ENCODE data around the gene TINAGL1. TPM values are rescaled to one million over a fixed set of nuclear protein-coding genes. Genes with fewer than 3 reads are reported as not detected.
A peak's percentile ranks its signal among the peaks of the same experiment; 100 is the strongest.

Gene TINAGL1
- total RNA-seq, 1 experiment from 2014 or later: 162 TPM

DNA sequence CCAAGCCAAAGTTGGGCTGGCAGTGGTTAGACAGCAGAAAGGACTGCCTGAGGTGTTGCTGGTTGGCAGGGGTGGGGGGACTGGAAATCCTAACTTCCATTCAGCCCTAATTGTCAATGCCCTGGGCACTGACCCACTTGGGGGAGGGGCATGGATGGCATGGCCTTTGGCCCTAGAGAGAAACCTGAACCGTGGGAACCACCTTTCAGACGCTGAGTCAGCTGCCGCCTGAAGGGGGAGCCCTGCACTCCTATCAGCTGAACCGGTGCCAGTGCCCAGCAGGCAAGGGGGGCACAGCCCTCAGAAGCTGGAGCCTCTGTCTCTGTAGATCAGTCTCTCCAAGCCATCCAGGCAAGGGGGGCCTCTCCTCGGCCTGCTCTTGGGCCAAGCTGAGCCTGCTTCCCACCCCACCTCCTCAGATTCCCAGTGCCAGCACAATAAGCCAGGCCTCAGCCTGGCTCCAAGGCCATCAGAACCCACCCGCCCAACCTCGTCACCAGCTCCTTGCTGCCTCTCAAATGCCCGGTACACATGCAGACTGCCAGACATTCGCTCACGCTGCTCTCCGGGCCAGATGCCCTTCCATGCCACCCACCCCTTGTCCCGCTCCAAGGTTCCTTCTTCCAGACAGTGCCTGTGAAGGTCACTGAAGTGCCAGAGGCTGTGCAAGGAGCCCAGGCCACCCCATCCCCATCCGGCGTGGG is 11.6 kb downstream of the TINAGL1 start:
- H3F3A ChIP-seq (ENCODE audit: insufficient read depth, low read depth): peaks cover 89% of the 10 kb centered on the region
- no peaks in the 10 kb centered on the region for H3K9me2 ChIP-seq (ENCODE audit: insufficient read depth)
- H2AFZ ChIP-seq: no peak overlapping the region
- peak overlapping the region; percentile 92 for H3K27ac ChIP-seq
- H3K27me3 ChIP-seq (ENCODE audit: insufficient read depth, low read depth): no peaks in the 10 kb centered on the region
- no TSS peak for BruUV-seq (replicated peaks)
- H3K9me3 ChIP-seq (ENCODE audit: insufficient read depth, low read depth): no peaks in the 10 kb centered on the region
- H3K79me2 ChIP-seq (ENCODE audit: low read depth): peaks cover 39% of the 10 kb centered on the region
- peaks cover 31% of the 10 kb centered on the region for H3K36me3 ChIP-seq (ENCODE audit: low read depth)
- POLR2A ChIA-PET (ENCODE audit: unreplicated experiment): interaction anchor here (0.6 kb wide), 2 partner anchors 24 to 869 kb away, joined by 3 to 4 read pairs; no protein-coding TSS in a partner anchor
- H3K4me3 ChIP-seq: peak overlapping the region; percentile 52; the same call in 1 of the 2 replicates
- CTCF ChIA-PET: interaction anchor here (1.1 kb wide), 1 partner anchor 25 kb away, joined by 3 read pairs; no protein-coding TSS in a partner anchor
- TF ChIP-seq, protein P1, sequence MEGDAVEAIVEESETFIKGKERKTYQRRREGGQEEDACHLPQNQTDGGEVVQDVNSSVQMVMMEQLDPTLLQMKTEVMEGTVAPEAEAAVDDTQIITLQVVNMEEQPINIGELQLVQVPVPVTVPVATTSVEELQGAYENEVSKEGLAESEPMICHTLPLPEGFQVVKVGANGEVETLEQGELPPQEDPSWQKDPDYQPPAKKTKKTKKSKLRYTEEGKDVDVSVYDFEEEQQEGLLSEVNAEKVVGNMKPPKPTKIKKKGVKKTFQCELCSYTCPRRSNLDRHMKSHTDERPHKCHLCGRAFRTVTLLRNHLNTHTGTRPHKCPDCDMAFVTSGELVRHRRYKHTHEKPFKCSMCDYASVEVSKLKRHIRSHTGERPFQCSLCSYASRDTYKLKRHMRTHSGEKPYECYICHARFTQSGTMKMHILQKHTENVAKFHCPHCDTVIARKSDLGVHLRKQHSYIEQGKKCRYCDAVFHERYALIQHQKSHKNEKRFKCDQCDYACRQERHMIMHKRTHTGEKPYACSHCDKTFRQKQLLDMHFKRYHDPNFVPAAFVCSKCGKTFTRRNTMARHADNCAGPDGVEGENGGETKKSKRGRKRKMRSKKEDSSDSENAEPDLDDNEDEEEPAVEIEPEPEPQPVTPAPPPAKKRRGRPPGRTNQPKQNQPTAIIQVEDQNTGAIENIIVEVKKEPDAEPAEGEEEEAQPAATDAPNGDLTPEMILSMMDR (conservative IDR thresholded peaks at IDR 0.05): peak; percentile 90
- TF ChIP-seq EZH2 (IDR thresholded peaks at IDR 0.05; ENCODE audit: low read depth): no peak
- intact Hi-C loops (cut with micrococcal nuclease; ENCODE audit: unreplicated experiment): loop anchor here (1.0 to 2.0 kb wide), 2 partner anchors 13 to 24 kb away; no protein-coding TSS in a partner anchor
- peaks cover 97% of the 10 kb centered on the region for H3K4me1 ChIP-seq (replicated peaks; ENCODE audit: insufficient read depth)
- no peaks in the 10 kb centered on the region for H4K20me1 ChIP-seq (ENCODE audit: insufficient read depth)
- DNase-seq: peak; percentile 84 to 95
- peak overlapping the region; percentile 88 for H3K4me2 ChIP-seq

DNA sequence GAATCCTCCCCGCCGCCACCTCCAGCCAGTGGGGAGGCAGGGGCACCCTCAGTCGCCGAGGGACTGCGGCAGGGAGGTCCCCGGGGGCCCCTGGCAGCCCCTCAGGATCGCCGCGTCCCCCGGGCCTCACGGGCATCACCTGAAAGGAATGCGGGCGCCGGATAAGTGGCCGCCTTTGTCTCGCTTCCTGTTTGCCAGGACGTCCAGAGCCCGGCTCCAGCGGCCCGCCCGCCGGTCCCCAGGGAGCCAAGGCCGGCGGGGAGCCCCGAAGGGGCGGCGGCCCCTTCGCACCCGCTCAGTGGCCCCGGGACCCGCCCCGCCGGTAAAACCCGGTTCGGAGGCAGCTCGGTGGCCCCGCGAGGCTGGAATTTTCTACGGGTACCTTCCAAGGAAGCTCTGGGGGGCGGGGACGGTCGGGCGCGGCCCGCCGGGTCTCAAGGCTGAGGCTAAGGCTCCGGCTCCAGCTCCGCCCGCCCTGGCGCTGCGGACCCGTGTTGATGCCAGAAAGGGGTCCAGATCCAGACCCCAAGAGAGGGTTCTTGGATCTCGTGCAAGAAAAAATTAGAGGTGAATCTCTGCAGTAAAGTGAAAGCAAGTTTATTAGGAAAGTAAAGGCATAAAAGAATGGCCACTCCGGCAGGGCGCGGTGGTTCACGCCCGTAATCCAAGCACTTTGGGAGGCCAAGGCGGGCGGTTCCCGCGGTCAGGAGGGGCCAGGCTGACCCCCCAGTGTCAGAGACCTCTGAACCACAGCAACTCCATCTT is 12.6 kb downstream of the TINAGL1 start:
- Histone ChIP-seq H3K36me3 (ENCODE audit: low read depth) (peaks cover 21% of the 10 kb centered on the region), H2AFZ (peak overlapping the region; percentile 71), H3K27ac (peak overlapping the region; percentile 92), H3K4me2 (peak overlapping the region; percentile 88), H3K4me1 (replicated peaks; ENCODE audit: insufficient read depth) (peaks cover 86% of the 10 kb centered on the region), H3K9me2 (ENCODE audit: insufficient read depth) (no peaks in the 10 kb centered on the region), H3K27me3 (ENCODE audit: insufficient read depth, low read depth) (no peaks in the 10 kb centered on the region), H4K20me1 (ENCODE audit: insufficient read depth) (no peaks in the 10 kb centered on the region), H3F3A (ENCODE audit: insufficient read depth, low read depth) (peaks cover 79% of the 10 kb centered on the region), H3K79me2 (ENCODE audit: low read depth) (peaks cover 30% of the 10 kb centered on the region), H3K9me3 (ENCODE audit: insufficient read depth, low read depth) (no peaks in the 10 kb centered on the region), H3K4me3 (peak overlapping the region; percentile 52)
- TSS peak; percentile 10 for BruUV-seq (replicated peaks)
- CTCF ChIA-PET: no interaction called here
- POLR2A ChIA-PET (ENCODE audit: unreplicated experiment): no interaction called here
- peak; percentile 77 to 83 for DNase-seq
- intact Hi-C loops (cut with micrococcal nuclease; ENCODE audit: unreplicated experiment): loop anchor here (1.0 to 2.0 kb wide), 2 partner anchors 14 to 25 kb away; no protein-coding TSS in a partner anchor
- no peak for TF ChIP-seq EZH2 (IDR thresholded peaks at IDR 0.05; ENCODE audit: low read depth)
- TF ChIP-seq, protein P1 (conservative IDR thresholded peaks at IDR 0.05): no peak

DNA sequence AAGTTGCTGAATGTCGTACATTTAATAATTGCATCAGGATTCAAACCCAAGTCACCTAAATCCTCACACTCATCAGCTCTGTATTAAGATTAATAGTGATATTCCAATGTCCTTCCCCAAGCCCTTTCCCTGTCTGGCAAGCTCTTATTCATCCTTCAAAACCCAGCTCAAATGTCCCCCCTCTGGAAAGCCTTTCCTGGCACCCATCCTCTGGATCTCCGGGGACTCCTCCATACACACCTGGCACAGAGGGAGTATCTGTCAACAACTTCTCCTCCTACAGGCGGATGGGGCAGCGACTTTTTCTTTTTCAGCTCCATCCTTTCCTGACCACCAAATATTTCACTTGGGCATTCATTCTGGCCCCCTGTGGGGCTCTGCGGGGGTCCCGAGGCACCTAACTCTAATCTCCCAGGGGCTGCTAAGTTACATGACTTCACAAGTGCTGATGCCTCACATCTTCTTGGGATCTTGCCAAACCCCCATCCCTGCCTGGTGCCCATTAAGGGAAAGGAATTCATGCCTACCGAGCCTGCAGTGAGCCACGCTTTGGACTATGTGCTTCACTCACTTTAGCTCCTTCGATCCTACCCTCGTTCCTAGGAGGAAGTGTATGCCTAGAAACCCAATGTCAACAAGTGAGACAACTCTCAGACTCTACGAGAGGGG is 15.2 kb downstream of the TINAGL1 start:
- ChIA-PET POLR2A (ENCODE audit: unreplicated experiment) (interaction anchor here (0.7 kb wide), 2 partner anchors 22 to 83 kb away, joined by 3 to 6 read pairs; no protein-coding TSS in a partner anchor), CTCF (interaction anchor here (0.6 kb wide), 2 partner anchors 28 to 71 kb away, joined by 3 read pairs; no protein-coding TSS in a partner anchor)
- no peak overlapping the region for H2AFZ ChIP-seq
- no peaks in the 10 kb centered on the region for H3K9me2 ChIP-seq (ENCODE audit: insufficient read depth)
- no peak overlapping the region for H3K4me2 ChIP-seq
- no peaks in the 10 kb centered on the region for H3K36me3 ChIP-seq (ENCODE audit: low read depth)
- H4K20me1 ChIP-seq (ENCODE audit: insufficient read depth): no peaks in the 10 kb centered on the region
- peaks cover 7% of the 10 kb centered on the region; the same call in 1 of the 2 replicates for H3K79me2 ChIP-seq (ENCODE audit: low read depth)
- peaks cover 66% of the 10 kb centered on the region for H3K4me1 ChIP-seq (replicated peaks; ENCODE audit: insufficient read depth)
- H3K9me3 ChIP-seq (ENCODE audit: insufficient read depth, low read depth): no peaks in the 10 kb centered on the region
- peak; percentile 57 to 75 for DNase-seq
- 0 out of 2 replicates have a peak overlapping the region, but pooled peaks have one; percentile 4 for H3K27ac ChIP-seq
- no peak for TF ChIP-seq EZH2 (IDR thresholded peaks at IDR 0.05; ENCODE audit: low read depth)
- TF ChIP-seq, protein P1 (conservative IDR thresholded peaks at IDR 0.05): no peak
- H3K27me3 ChIP-seq (ENCODE audit: insufficient read depth, low read depth): no peaks in the 10 kb centered on the region
- intact Hi-C loops (cut with micrococcal nuclease; ENCODE audit: unreplicated experiment): no loop called here
- H3F3A ChIP-seq (ENCODE audit: insufficient read depth, low read depth): peaks cover 55% of the 10 kb centered on the region
- no TSS peak for BruUV-seq (replicated peaks)
- H3K4me3 ChIP-seq: no peak overlapping the region
